Mesenchymal stem cell (in vitro differentiated cells and primary cell): Measurements from ENCODE around the gene SLC25A31.
A peak's percentile ranks its signal among the peaks of the same experiment; 100 is the strongest.

Experiments
- DNase-seq: peaks from one replicate; pipeline ENCODE4 v3.0.0-alpha.2; 2013
- H2AFZ ChIP-seq: one replicate; pipeline ENCODE4 v1.6.1; 2013; ENCODE audit warnings: low read depth, mild to moderate bottlenecking, control low read depth, inconsistent platforms, low read length, moderate library complexity
- H2AK5ac ChIP-seq: 2 replicates; pipeline ENCODE4 v1.6.1; 2013; ENCODE audit warnings: low read length, moderate library complexity, mild to moderate bottlenecking, inconsistent platforms; ENCODE audit not compliant: severe bottlenecking
- H2BK120ac ChIP-seq: one replicate; pipeline ENCODE4 v1.6.1; 2013; ENCODE audit warnings: low read depth, mild to moderate bottlenecking, inconsistent platforms, low read length, moderate library complexity
- H2BK12ac ChIP-seq, 2 experiments: one replicate each; pipeline ENCODE4 v1.6.1; 2013; ENCODE audit warnings: inconsistent platforms in 2 of 2, low read length in 2 of 2, mild to moderate bottlenecking in 2 of 2, moderate library complexity in 2 of 2, control low read depth in 1 of 2
- H2BK15ac ChIP-seq: one replicate; pipeline ENCODE4 v1.6.1; 2013; ENCODE audit warnings: mild to moderate bottlenecking, low read depth, inconsistent platforms; ENCODE audit not compliant: poor library complexity, severe bottlenecking
- H2BK5ac ChIP-seq: 2 replicates; pipeline ENCODE4 v1.6.1; 2013; ENCODE audit warnings: low read depth, mild to moderate bottlenecking, low read length, control low read depth, inconsistent platforms; ENCODE audit not compliant: poor library complexity, severe bottlenecking
- H3K14ac ChIP-seq, 2 experiments: one replicate each; pipeline ENCODE4 v1.6.1; 2013; ENCODE audit warnings: inconsistent platforms in 2 of 2, low read length in 2 of 2, control low read depth in 1 of 2, mild to moderate bottlenecking in 1 of 2, moderate library complexity in 1 of 2
- H3K18ac ChIP-seq, 2 experiments: one replicate each; pipeline ENCODE4 v1.6.1; 2013; ENCODE audit warnings: inconsistent platforms in 2 of 2, low read length in 2 of 2, control low read depth in 1 of 2, low read depth in 1 of 2, mild to moderate bottlenecking in 1 of 2
- H3K23ac ChIP-seq, 2 experiments: one replicate each; pipeline ENCODE4 v1.6.1; 2013; ENCODE audit warnings: inconsistent platforms in 2 of 2, low read length in 2 of 2, mild to moderate bottlenecking in 2 of 2, moderate library complexity in 2 of 2, control low read depth in 1 of 2
- H3K27ac ChIP-seq: 2 replicates; pipeline ENCODE4 v1.5.1; 2013; ENCODE audit warnings: mild to moderate bottlenecking, moderate library complexity, low read length, control low read depth, inconsistent platforms; ENCODE audit not compliant: poor library complexity, severe bottlenecking
- H3K27me3 ChIP-seq, 2 experiments: 2 replicates each; pipeline versions ENCODE4 v1.6.1 to v1.7.0; 2013; ENCODE audit warnings: low read length in 2 of 2, mild to moderate bottlenecking in 2 of 2, moderate library complexity in 2 of 2, control low read depth in 1 of 2, inconsistent platforms in 1 of 2; ENCODE audit not compliant: control insufficient read depth in 1 of 2, insufficient read depth in 1 of 2
- H3K36me3 ChIP-seq, 2 experiments: 2 replicates each; pipeline versions ENCODE4 v1.6.1 to v1.7.0; 2013; ENCODE audit warnings: low read length in 2 of 2, control low read depth in 1 of 2, inconsistent platforms in 1 of 2, low read depth in 1 of 2, mild to moderate bottlenecking in 1 of 2; ENCODE audit not compliant: insufficient read depth in 2 of 2, control insufficient read depth in 1 of 2
- H3K4ac ChIP-seq, 2 experiments: one replicate each; pipeline ENCODE4 v1.6.1; 2013; ENCODE audit warnings: inconsistent platforms in 2 of 2, low read length in 2 of 2, mild to moderate bottlenecking in 2 of 2, moderate library complexity in 2 of 2, control low read depth in 1 of 2, low read depth in 1 of 2
- H3K4me1 ChIP-seq: 2 replicates; pipeline ENCODE4 v1.6.1; 2013; ENCODE audit warnings: low read depth, low read length, control low read depth; ENCODE audit not compliant: control insufficient read depth, insufficient read depth
- H3K4me2 ChIP-seq: 2 replicates; pipeline ENCODE4 v1.6.1; 2013; ENCODE audit warnings: low read length, mild to moderate bottlenecking, inconsistent platforms; ENCODE audit not compliant: poor library complexity, severe bottlenecking
- H3K4me3 ChIP-seq, 2 experiments: 2 replicates each; pipeline versions ENCODE4 v1.5.1 to v1.7.0; 2013; ENCODE audit warnings: low read length in 2 of 2, mild to moderate bottlenecking in 2 of 2, control low read depth in 1 of 2, low read depth in 1 of 2; ENCODE audit not compliant: insufficient read depth in 1 of 2
- H3K79me1 ChIP-seq: replicated peaks from 2 replicates; pipeline ENCODE4 v1.6.1; 2013; ENCODE audit warnings: mild to moderate bottlenecking, control low read depth, low read length, inconsistent platforms; ENCODE audit not compliant: poor library complexity, severe bottlenecking
- H3K9ac ChIP-seq: 2 replicates; pipeline ENCODE4 v1.7.0; 2013; ENCODE audit warnings: mild to moderate bottlenecking, low read length, moderate library complexity
- H3K9me3 ChIP-seq: 2 replicates; pipeline ENCODE4 v1.7.0; 2013; ENCODE audit warnings: mild to moderate bottlenecking, low read length; ENCODE audit not compliant: control insufficient read depth
- H4K8ac ChIP-seq: one replicate; pipeline ENCODE4 v1.6.1; 2013; ENCODE audit warnings: inconsistent platforms, mild to moderate bottlenecking, low read length, moderate library complexity
- H4K91ac ChIP-seq: one replicate; pipeline ENCODE4 v1.6.1; 2013; ENCODE audit warnings: mild to moderate bottlenecking, low read length, inconsistent platforms
- WGBS: methylation state at CpG from one replicate; pipeline ENCODE4 v1.1.7; 2013; ENCODE audit warnings: mixed read lengths; 5-methylcytosine and 5-hydroxymethylcytosine counted together

Gene SLC25A31

DNA sequence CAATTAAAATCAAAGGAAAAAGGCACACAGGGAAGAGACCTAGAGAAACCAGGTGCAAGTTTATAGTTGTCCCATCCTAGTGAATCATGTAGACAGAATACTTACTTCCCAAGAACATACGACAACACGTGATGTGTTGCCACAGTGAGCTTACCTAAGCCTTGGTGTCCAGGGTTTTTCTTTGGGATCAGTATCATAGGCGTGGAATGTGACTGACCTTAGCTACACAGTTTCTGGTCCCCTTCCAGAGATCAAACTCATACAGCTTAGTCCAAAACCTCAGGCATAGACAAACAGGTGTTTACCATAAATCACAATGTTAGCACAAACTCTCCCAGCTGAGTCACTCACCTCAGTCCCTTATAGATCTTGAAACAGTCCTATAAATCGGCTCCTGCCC, 17.7 kb downstream of the SLC25A31 start:
- H4K8ac ChIP-seq = no peak overlapping the region
- WGBS = 85% methylated on average over 4 of the region's 4 CpGs
- H2AFZ ChIP-seq = no peak overlapping the region
- H3K27me3 ChIP-seq = no peaks in the 10 kb centered on the region
- H3K23ac ChIP-seq = no peak overlapping the region
- no peak overlapping the region for H2BK5ac ChIP-seq
- no peaks in the 10 kb centered on the region for H3K36me3 ChIP-seq
- no peaks in the 10 kb centered on the region for H3K79me1 ChIP-seq
- no peak overlapping the region for H2BK12ac ChIP-seq
- no peak overlapping the region for H2AK5ac ChIP-seq
- no peaks in the 10 kb centered on the region for H3K4me1 ChIP-seq
- no peak overlapping the region for H2BK120ac ChIP-seq
- H3K9ac ChIP-seq = no peak overlapping the region
- H3K27ac ChIP-seq = no peak overlapping the region
- H3K4ac ChIP-seq = no peak overlapping the region
- DNase-seq = no peak
- peaks cover 27% of the 10 kb centered on the region for H3K9me3 ChIP-seq
- H4K91ac ChIP-seq = no peak overlapping the region
- H3K14ac ChIP-seq = no peak overlapping the region
- no peak overlapping the region for H2BK15ac ChIP-seq
- H3K18ac ChIP-seq = no peak overlapping the region
- no peak overlapping the region for H3K4me2 ChIP-seq
- no peak overlapping the region for H3K4me3 ChIP-seq

DNA sequence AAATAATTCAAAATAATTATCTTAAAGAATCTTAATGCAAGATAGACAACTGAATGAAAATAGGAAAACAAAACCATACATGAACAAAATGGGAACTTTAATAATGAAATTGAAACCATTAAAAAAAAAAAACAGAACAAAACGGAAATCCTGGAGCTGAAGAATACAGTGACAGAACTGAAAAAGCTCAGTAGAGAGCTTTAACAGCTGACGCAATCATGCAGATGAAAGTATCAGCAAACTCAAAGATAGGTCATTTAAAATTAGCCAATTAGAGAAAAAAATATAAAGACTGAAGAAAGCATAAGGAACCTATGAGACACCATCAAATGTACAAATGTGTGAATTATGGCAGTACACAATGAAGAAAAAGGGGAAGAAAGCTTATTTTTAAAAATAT, 18.8 kb downstream of the SLC25A31 start:
- Histone ChIP-seq H3K79me1 (no peaks in the 10 kb centered on the region), H3K27me3 (no peaks in the 10 kb centered on the region), H3K4me3 (no peak overlapping the region), H2BK120ac (no peak overlapping the region), H2AK5ac (no peak overlapping the region), H3K4me1 (no peaks in the 10 kb centered on the region), H3K9me3 (peaks cover 27% of the 10 kb centered on the region), H2BK12ac (no peak overlapping the region), H2BK15ac (no peak overlapping the region), H3K4me2 (no peak overlapping the region), H3K23ac (no peak overlapping the region), H4K91ac (no peak overlapping the region), H4K8ac (no peak overlapping the region), H3K27ac (no peak overlapping the region), H3K4ac (no peak overlapping the region), H3K14ac (no peak overlapping the region), H2AFZ (no peak overlapping the region), H3K36me3 (no peaks in the 10 kb centered on the region), H2BK5ac (no peak overlapping the region), H3K9ac (no peak overlapping the region), H3K18ac (no peak overlapping the region)
- no peak for DNase-seq
- 88% methylated on average over 1 of the region's 2 CpGs for WGBS

DNA sequence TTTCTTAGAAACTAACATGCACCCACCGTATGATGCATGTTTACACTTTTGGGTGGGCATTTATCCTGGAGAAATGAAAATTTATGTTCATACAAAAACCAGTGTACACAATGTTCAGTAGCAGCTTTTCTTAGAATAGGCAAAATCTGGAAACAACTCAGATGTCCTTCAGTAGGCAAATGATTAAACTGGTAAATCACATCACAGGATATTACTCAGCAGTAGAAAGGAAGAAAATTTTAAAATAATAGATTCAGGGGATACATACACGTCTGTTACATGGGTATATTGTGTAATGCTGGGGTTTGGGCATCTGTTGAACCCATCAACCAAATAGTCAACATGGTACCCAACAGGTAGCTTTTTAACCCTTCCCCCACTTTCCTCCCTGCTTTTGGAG, 26.7 kb downstream of the SLC25A31 start:
- WGBS = 80% methylated on average over 2 of the region's 2 CpGs
- no peak overlapping the region for H3K18ac ChIP-seq
- peaks cover 4% of the 10 kb centered on the region for H3K9me3 ChIP-seq
- no peak overlapping the region for H3K23ac ChIP-seq
- H3K4ac ChIP-seq = no peak overlapping the region
- no peak for DNase-seq
- no peak overlapping the region for H2AFZ ChIP-seq
- H2AK5ac ChIP-seq = peak overlapping the region; percentile 31
- H3K4me3 ChIP-seq = no peak overlapping the region
- no peak overlapping the region for H4K8ac ChIP-seq
- H3K9ac ChIP-seq = no peak overlapping the region
- no peak overlapping the region for H4K91ac ChIP-seq
- H2BK12ac ChIP-seq = no peak overlapping the region
- H3K27me3 ChIP-seq = no peaks in the 10 kb centered on the region
- H3K4me2 ChIP-seq = no peak overlapping the region
- no peak overlapping the region for H2BK5ac ChIP-seq
- no peak overlapping the region for H2BK120ac ChIP-seq
- H3K27ac ChIP-seq = peak overlapping the region; percentile 49
- H2BK15ac ChIP-seq = no peak overlapping the region
- no peaks in the 10 kb centered on the region for H3K79me1 ChIP-seq
- H3K36me3 ChIP-seq = no peaks in the 10 kb centered on the region
- no peak overlapping the region for H3K14ac ChIP-seq
- H3K4me1 ChIP-seq = no peaks in the 10 kb centered on the region

DNA sequence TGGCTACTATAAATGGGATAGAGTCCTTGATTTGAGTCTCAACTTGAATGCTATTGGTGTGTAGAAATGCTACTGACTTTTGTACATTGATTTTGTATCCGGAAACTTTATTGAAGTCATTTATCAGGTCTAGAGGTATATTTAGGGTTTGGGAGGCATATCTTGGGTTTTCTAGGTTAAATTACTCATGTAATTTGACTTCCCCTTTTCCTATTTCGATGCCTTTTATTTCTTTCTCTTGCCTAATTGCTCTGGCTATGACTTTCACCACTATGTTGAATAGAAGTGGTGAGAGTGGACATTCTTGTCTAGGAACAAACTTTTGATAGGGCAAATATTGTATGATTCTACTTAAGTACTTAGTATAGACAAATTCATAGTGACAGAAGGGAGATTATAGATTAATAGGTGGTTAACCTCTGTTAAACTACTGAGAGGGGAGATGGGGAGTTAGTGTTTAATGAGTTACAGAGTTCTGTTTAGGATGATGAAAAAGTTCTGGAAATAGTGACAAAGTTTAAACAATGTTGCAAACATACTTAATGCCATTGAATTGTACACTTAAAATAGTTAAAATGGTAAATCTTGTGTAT, 29.1 kb downstream of the SLC25A31 start:
- H3K4ac ChIP-seq = no peak overlapping the region
- no peak for DNase-seq
- H4K91ac ChIP-seq = no peak overlapping the region
- no peaks in the 10 kb centered on the region for H3K4me1 ChIP-seq
- no peak overlapping the region for H3K9ac ChIP-seq
- H3K27me3 ChIP-seq = no peaks in the 10 kb centered on the region
- H3K23ac ChIP-seq = no peak overlapping the region
- no peak overlapping the region for H2BK5ac ChIP-seq
- 100% methylated on average over 1 of the region's 2 CpGs for WGBS
- peaks cover 4% of the 10 kb centered on the region for H3K9me3 ChIP-seq
- no peak overlapping the region for H3K4me2 ChIP-seq
- H3K18ac ChIP-seq = no peak overlapping the region
- H2AFZ ChIP-seq = no peak overlapping the region
- H3K27ac ChIP-seq = peak overlapping the region; percentile 57
- H3K14ac ChIP-seq = no peak overlapping the region
- no peak overlapping the region for H2AK5ac ChIP-seq
- no peak overlapping the region for H2BK120ac ChIP-seq
- H3K4me3 ChIP-seq = no peak overlapping the region
- H2BK15ac ChIP-seq = no peak overlapping the region
- H2BK12ac ChIP-seq = no peak overlapping the region
- H3K79me1 ChIP-seq = no peaks in the 10 kb centered on the region
- H4K8ac ChIP-seq = no peak overlapping the region
- H3K36me3 ChIP-seq = no peaks in the 10 kb centered on the region
